Endothelial cell of umbilical vein (primary cell): ENCODE data around the gene MUC5AC.

ENCODE experiments used
- CTCF ChIP-seq, 2 donors: IDR thresholded peaks; 1 replicate in 1 of 2; 2 replicates in 1 of 2; pipeline ENCODE4 v1.5.1; 2011; ENCODE audit warnings: low read length in 2 of 2, mild to moderate bottlenecking in 2 of 2, moderate library complexity in 2 of 2, control low read depth in 1 of 2, inconsistent platforms in 1 of 2, low read depth in 1 of 2; ENCODE audit not compliant: insufficient read depth in 1 of 2; ENCODE audit errors: extremely low read depth in 1 of 2
- JUN ChIP-seq: IDR thresholded peaks from 2 replicates; pipeline ENCODE4 v1.6.1; 2011; ENCODE audit warnings: borderline replicate concordance, low read depth; ENCODE audit not compliant: insufficient read length, insufficient read depth
- MAX ChIP-seq: IDR thresholded peaks from 2 replicates; pipeline ENCODE4 v1.6.1; 2011; ENCODE audit not compliant: insufficient read depth, insufficient read length
- POLR2AphosphoS5 ChIP-seq: IDR thresholded peaks from 2 replicates; pipeline ENCODE4 v1.6.1; 2012; ENCODE audit warnings: low read depth, mild to moderate bottlenecking, control low read depth, low read length, moderate library complexity; ENCODE audit not compliant: insufficient read depth

- TF ChIP-seq CTCF (IDR thresholded peaks at IDR 0.05; ENCODE audit: extremely low read depth in 1 of 2, insufficient read depth in 1 of 2, low read depth in 1 of 2, low read length in 2 of 2) (no peak), MAX (no peak), POLR2AphosphoS5 (no peak), JUN (no peak)
Measured at GRCh38 chr11:1167751-1168231, 10.0 kb downstream of the MUC5AC start.
